ENCODE measurements around the gene MDFIC.

MDFIC gene

DNA sequence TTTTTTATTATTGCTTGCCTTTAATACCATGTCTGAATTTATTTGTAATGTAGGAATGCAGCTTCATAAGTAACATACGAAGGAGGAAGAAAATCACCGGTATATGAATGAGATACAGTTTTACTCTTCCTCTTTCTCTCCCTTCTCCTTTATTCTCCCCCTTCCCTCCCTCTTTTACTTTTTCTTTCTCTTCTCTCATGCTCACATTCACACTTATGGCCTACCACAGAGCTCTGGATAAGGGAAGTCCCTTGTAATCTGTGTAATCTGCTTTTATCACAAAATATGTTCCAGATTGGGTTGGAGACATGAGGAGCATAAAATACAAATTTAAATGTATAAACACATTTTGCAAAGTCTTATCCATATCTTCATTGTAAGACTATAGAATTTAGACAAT is 59.4 kb downstream of the MDFIC start:
- H3K4me1 Mint-ChIP-seq (ENCODE audit: low read depth) = peaks cover 22% of the 10 kb centered on the region
- no peak overlapping the region for H3K4me3 Mint-ChIP-seq
- H3K27ac Mint-ChIP-seq = peak overlapping the region; percentile 8
- H3K27me3 Mint-ChIP-seq = no peaks in the 10 kb centered on the region
- H3K9me3 Mint-ChIP-seq = no peaks in the 10 kb centered on the region
- H3K36me3 Mint-ChIP-seq (ENCODE audit: low read depth) = peaks cover 61% of the 10 kb centered on the region

DNA sequence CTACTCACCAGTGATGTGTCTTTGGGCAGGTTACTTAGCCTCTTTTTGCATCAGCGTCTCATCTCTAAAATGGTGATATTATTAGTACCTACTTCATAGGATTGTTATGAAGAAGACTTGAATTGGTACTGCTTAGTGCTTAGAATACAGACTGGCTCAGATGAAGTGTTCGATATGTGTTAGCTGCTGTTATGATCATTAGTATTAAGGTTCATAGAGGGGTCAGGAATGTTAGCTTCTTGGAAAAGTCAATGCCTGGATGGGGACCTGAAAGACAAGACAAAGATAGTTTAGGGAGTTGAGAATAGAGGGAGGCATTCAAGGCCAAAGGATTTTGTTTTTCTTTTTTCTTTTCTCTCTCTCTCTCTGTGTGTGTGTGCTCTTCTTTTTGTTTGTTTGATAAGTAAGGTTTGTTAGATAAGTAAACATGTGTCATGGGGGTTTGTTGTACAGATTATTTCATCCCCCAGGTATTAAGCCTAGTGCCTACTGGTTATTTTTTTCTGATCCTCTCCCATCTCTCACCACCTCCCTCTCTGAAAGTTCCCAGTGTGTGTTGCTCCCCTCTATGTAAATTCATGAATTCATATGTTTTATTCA is 63.3 kb downstream of the MDFIC start:
- H3K27me3 Mint-ChIP-seq = no peaks in the 10 kb centered on the region
- no peak overlapping the region for H3K27ac Mint-ChIP-seq
- H3K4me1 Mint-ChIP-seq (ENCODE audit: low read depth) = peaks cover 22% of the 10 kb centered on the region
- no peak overlapping the region for H3K4me3 Mint-ChIP-seq
- peaks cover 59% of the 10 kb centered on the region for H3K36me3 Mint-ChIP-seq (ENCODE audit: low read depth)
- H3K9me3 Mint-ChIP-seq = no peaks in the 10 kb centered on the region

DNA sequence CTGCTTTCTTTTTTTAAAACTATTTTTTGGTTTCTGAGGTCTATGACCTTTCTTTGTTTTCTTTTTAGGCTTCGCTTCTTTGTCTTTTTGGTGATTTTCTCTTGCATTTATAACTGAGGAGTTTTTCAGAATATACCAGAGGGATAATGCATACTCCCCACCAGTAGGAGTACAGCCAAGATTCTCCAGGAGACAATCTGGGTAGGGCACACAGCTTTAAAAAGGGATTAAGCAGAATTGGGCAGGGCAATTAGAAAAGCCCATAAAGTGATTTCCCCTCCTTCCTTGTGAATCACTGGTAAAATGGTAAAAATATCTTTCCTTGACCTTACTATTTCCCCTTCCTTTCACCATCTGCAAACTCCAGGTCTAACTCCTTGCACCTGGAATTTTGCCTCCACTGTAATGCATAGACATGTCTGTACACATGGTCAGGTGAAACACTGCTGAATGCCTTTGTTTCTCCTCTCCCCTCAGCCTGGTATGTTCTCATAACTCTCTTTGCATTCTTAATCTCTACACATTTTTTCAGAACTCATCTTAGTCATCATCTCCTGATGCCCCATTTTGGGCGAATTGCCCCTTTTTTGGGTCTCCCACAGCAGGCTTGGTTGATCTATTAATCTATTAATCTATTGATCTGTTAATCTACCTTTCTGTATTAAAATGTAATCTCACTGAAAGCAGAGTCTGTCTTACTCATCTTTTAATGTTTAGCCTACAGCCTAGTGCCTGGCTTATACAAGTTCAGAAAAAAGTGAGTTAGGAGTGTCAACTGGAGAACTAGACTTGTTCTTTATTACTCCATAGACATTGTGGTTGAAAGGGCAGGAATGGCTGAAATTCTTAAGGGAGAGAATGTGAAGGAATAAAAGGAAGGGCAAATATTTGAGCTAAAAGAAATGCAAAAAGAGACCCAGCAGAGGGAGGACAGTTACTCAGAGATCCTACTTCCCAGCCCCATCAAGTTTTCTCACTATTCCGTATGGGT is 64.6 kb downstream of the MDFIC start:
- H3K4me1 Mint-ChIP-seq (ENCODE audit: low read depth) = peaks cover 19% of the 10 kb centered on the region
- H3K27me3 Mint-ChIP-seq = no peaks in the 10 kb centered on the region
- no peak overlapping the region for H3K4me3 Mint-ChIP-seq
- H3K27ac Mint-ChIP-seq = no peak overlapping the region
- peaks cover 51% of the 10 kb centered on the region for H3K36me3 Mint-ChIP-seq (ENCODE audit: low read depth)
- H3K9me3 Mint-ChIP-seq = no peaks in the 10 kb centered on the region

DNA sequence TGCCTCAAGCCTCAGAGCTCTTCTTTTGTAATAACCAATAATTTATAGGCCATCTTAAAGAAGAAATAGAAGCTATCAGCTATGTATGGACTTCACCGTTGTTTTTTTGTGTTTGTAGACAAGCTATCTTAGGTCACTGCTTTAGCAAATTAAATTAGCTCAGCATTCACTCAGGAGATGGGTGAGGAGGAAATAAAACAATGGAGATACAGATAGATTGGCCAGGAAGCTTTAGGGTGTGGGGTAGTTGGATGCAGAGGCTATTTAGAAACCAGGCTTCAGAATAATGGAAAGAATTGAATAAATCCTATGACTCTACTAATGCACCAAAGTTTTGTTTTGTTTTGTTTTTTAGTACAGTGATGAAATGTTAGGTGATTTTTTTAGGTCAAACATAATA is 66.1 kb downstream of the MDFIC start:
- H3K4me1 Mint-ChIP-seq (ENCODE audit: low read depth) = peaks cover 12% of the 10 kb centered on the region
- H3K9me3 Mint-ChIP-seq = no peaks in the 10 kb centered on the region
- no peak overlapping the region for H3K27ac Mint-ChIP-seq
- H3K27me3 Mint-ChIP-seq = no peaks in the 10 kb centered on the region
- peaks cover 39% of the 10 kb centered on the region for H3K36me3 Mint-ChIP-seq (ENCODE audit: low read depth)
- H3K4me3 Mint-ChIP-seq = no peak overlapping the region

DNA sequence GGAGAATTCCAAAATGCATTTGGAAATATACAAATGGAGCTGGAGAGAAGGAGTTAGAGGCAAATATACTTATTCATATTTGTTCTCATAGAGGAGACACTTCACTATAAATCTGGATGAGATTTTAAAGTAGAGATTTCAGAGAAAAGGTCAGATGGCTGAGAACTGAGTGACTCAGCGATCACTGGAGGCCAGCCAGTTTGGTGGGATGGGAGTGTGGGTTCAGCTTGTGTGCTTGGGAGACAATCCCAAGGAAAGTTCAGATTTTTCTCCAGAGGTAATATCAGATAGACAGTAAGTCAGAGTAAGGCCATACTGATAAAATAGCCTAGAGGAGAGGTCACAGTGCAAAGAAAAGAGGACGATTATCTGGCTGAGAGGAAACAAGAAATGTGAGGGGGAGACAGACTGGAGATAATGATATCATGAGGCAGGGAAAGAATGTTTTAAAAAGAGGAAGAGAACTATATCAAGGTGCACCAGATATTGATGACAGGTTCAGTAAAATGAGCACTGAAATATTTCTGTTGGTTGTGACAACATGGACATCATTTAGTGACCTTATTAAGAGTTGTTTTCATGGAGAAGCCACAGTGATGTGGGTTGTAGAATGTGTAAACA is 67.0 kb downstream of the MDFIC start:
- Mint-ChIP-seq H3K4me1 (ENCODE audit: low read depth) (peaks cover 20% of the 10 kb centered on the region), H3K9me3 (no peaks in the 10 kb centered on the region), H3K27ac (no peak overlapping the region), H3K27me3 (no peaks in the 10 kb centered on the region), H3K36me3 (ENCODE audit: low read depth) (peaks cover 43% of the 10 kb centered on the region), H3K4me3 (no peak overlapping the region)

DNA sequence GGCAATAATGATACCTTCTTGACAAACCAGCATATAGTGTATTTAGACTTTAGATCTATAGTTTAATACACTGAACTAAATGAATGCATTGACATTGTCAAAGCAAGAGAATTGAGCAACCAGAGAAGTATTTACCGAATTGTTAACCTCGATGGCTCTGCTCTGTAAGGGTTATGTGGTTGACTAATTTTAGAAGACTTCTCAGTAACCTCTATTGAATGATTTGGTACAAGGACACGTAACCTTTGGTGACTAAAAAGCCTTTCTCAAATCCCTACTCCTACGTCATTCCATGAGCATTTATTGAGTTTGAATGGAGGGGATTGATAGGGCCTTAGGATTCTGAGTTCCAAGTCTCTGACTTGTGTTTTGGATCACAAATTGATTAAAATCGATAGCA is 67.6 kb downstream of the MDFIC start:
- peaks cover 24% of the 10 kb centered on the region for H3K4me1 Mint-ChIP-seq (ENCODE audit: low read depth)
- no peaks in the 10 kb centered on the region for H3K27me3 Mint-ChIP-seq
- no peaks in the 10 kb centered on the region for H3K9me3 Mint-ChIP-seq
- H3K36me3 Mint-ChIP-seq (ENCODE audit: low read depth) = peaks cover 43% of the 10 kb centered on the region
- H3K27ac Mint-ChIP-seq = no peak overlapping the region
- no peak overlapping the region for H3K4me3 Mint-ChIP-seq

DNA sequence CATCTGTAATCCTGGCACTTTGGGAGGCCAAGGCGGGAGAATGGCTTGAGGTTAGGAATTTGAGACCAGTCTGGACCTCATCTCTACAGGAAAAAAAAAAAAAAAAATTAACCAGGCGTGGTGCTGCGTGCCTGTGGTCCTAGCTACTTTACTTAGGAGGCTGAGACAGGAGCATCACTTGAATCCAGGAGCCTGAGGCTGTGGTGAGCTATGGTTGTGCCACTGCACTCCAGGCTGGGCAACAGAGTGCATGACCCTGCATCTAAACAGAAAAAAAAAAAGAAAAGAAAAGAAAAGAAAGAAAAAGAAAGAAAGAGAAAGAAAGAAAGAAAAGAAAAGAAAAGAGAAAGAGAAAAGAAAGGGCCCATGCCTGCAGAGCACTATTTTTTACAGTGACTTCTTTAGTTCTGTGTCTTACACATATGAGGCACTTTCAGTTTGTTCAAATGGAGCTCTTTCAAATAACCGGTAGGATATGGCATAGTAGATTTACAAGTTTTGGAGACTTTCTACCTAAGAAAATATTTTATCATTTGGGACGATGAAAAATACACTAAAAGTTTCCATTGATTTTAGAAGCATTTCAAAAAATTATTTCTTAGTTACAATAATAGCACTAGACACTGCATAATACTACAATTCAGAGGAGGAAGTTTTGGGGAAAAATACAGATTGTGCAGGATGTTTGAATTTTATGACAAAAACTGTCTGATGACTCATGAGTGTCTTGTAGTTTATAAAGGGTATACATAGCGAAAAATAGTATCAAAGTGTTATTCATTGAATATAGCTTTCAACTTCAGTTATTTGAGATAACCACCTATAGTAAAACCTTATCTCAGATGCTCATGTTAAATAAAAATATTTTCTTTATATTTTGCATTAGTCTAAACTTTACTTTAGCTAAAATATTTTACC is 75.9 kb downstream of the MDFIC start:
- peaks cover 62% of the 10 kb centered on the region for H3K36me3 Mint-ChIP-seq (ENCODE audit: low read depth)
- no peak overlapping the region for H3K4me3 Mint-ChIP-seq
- H3K4me1 Mint-ChIP-seq (ENCODE audit: low read depth) = peaks cover 53% of the 10 kb centered on the region
- no peaks in the 10 kb centered on the region for H3K27me3 Mint-ChIP-seq
- no peaks in the 10 kb centered on the region for H3K9me3 Mint-ChIP-seq
- peak overlapping the region; percentile 42 for H3K27ac Mint-ChIP-seq

DNA sequence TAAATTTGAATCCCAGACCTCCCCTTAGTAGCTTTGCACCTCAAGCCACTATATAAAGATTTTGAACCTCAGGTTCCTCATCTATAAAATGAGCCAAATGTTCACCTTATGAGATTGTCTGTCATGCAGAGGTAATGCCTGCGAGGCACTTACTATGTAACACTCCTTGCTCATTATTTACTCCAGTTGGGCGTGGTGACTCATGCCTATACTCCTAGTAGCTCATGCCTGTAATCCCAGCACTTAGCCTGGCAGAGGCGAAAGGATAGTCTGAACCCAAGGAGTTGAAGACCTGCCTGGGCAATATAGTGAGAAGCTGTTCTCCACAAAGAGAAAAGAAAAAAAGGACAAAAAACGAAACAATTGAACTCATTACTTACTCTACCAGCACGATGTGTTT is 82.2 kb downstream of the MDFIC start:
- Mint-ChIP-seq H3K27ac (no peak overlapping the region), H3K4me3 (no peak overlapping the region), H3K9me3 (no peaks in the 10 kb centered on the region), H3K27me3 (no peaks in the 10 kb centered on the region), H3K4me1 (ENCODE audit: low read depth) (peaks cover 60% of the 10 kb centered on the region), H3K36me3 (ENCODE audit: low read depth) (peaks cover 54% of the 10 kb centered on the region)

DNA sequence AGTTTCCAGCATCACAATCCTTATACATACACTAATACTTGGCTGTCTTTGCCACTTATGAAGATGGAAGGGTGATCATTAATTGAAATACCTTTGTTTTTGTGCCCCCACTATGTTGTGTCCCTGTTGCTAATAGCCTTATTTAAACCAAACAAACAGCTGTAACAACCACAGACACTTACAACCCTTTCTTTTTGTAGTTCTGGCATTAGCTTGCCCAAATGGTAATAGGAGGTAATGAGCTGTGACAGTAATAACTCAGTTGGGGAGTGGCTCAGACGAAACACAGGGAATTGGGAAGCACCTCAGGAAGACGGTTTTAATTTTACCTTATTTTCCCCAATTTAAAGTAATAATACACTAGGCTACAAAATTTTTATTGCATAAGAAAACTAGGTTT is 83.4 kb downstream of the MDFIC start:
- H3K9me3 Mint-ChIP-seq = no peaks in the 10 kb centered on the region
- H3K27ac Mint-ChIP-seq = no peak overlapping the region
- H3K27me3 Mint-ChIP-seq = no peaks in the 10 kb centered on the region
- peaks cover 71% of the 10 kb centered on the region for H3K4me1 Mint-ChIP-seq (ENCODE audit: low read depth)
- H3K4me3 Mint-ChIP-seq = no peak overlapping the region
- H3K36me3 Mint-ChIP-seq (ENCODE audit: low read depth) = peaks cover 54% of the 10 kb centered on the region

DNA sequence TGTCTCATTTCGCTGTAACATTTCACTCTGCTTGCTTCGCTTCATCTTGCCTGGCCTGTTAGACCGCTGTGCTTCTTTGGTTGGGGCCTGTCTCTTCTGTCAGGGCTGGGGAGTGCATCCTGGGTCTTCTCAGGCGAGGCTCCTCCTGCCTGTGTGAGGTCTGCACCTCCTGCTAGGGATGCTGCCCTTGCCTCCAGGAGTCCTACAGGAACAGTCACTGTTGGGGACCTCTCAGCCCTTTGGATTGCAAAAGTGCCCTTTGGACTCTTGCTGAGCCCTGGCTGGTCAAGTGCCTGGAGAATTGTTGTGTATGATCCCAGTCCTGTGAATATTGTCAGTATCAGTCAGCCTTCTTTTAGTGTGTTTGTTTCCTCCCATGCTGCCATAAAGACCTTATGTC is 84.1 kb downstream of the MDFIC start:
- peaks cover 51% of the 10 kb centered on the region for H3K36me3 Mint-ChIP-seq (ENCODE audit: low read depth)
- H3K27ac Mint-ChIP-seq = peak overlapping the region; percentile 61
- no peaks in the 10 kb centered on the region for H3K27me3 Mint-ChIP-seq
- H3K4me1 Mint-ChIP-seq (ENCODE audit: low read depth) = peaks cover 71% of the 10 kb centered on the region
- H3K4me3 Mint-ChIP-seq = no peak overlapping the region
- H3K9me3 Mint-ChIP-seq = no peaks in the 10 kb centered on the region

DNA sequence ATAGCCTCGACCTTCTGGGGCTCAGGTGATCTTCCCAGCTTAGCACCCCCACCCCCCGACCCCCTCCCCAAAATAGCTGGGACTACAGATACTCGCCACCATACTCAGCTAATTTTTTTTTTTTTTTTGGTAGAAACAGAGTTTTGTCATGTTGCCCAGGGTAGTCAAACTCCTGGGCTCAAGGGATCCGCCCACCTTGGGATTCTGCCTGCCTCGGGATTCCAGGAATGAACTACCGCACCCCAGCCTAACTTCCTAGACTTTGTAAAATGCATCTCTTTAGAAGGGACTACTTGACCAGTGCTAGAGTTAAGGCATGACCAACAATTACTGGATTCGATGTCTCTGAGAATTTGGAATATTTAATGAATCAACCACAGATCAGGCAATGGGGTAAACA is 85.9 kb downstream of the MDFIC start:
- no peaks in the 10 kb centered on the region for H3K27me3 Mint-ChIP-seq
- H3K4me1 Mint-ChIP-seq (ENCODE audit: low read depth) = peaks cover 73% of the 10 kb centered on the region
- H3K27ac Mint-ChIP-seq = peak overlapping the region; percentile 79
- H3K4me3 Mint-ChIP-seq = peak overlapping the region; percentile 50
- peaks cover 6% of the 10 kb centered on the region for H3K9me3 Mint-ChIP-seq
- peaks cover 53% of the 10 kb centered on the region for H3K36me3 Mint-ChIP-seq (ENCODE audit: low read depth)

DNA sequence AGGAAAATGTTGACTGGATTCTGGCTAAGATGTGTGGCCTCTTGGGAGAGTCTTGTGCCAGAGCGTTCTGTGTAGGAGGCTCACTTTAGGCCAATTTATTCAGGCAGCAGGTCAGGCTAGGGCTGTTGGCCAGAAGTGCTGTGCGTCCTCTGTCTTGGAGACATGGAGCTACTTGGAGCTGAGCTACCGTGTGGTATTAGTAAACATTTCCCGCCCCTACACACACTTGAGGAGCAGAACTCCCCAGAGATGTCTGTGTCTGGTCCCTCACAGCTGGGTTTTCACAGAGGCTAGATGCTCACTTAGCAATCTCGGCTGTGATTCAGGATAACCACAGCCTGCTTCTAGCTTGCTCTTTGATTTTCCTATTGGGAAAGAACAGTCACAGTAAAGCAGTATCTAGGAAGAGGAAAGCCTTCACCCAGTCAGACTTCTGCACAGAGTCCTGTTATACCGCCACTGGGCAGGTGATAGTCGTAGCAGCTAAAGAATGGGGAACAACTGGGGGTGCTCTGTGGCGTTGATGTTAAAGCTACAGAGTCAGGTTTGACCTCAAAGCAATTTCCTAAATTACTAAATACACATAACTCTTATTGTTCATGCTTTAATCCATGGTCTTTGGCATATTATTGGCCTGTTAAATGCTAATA is 86.7 kb downstream of the MDFIC start:
- peak overlapping the region; percentile 79 for H3K27ac Mint-ChIP-seq
- peak overlapping the region; percentile 50 for H3K4me3 Mint-ChIP-seq
- H3K27me3 Mint-ChIP-seq = no peaks in the 10 kb centered on the region
- H3K4me1 Mint-ChIP-seq (ENCODE audit: low read depth) = peaks cover 72% of the 10 kb centered on the region
- H3K9me3 Mint-ChIP-seq = peaks cover 6% of the 10 kb centered on the region
- peaks cover 53% of the 10 kb centered on the region for H3K36me3 Mint-ChIP-seq (ENCODE audit: low read depth)

DNA sequence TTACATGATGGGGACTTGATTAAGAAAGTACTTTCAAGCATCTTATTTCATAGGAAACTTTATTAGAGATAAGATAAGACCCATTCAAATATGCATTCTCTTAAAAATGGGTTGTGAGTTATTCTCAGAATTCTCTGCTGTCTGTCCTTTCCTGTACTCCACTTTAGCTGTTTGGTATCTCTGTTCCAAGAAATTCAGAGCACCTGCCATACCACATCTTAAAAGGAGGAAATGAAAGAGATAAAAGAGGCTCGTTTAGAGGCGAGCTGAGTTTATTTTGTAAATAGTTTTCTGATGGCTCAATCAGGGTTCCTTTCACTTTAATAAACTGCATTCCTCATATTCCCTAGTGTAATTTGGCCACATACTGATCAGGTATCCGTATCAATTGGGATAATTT is 87.2 kb downstream of the MDFIC start:
- H3K27ac Mint-ChIP-seq = peak overlapping the region; percentile 72
- peak overlapping the region; percentile 40 for H3K4me3 Mint-ChIP-seq
- H3K4me1 Mint-ChIP-seq (ENCODE audit: low read depth) = peaks cover 75% of the 10 kb centered on the region
- H3K9me3 Mint-ChIP-seq = peaks cover 6% of the 10 kb centered on the region
- peaks cover 55% of the 10 kb centered on the region for H3K36me3 Mint-ChIP-seq (ENCODE audit: low read depth)
- no peaks in the 10 kb centered on the region for H3K27me3 Mint-ChIP-seq
